ENCODE measurements around the gene STARD5. TPM values are rescaled to one million over a fixed set of nuclear protein-coding genes. Genes with fewer than 3 reads are reported as not detected.

The STARD5 gene
- total RNA-seq, 2 experiments from 2014 or later: 6.2 to 7.7 TPM

- no peak for DNase-seq
- Mint-ChIP-seq H3K4me3 (no peak overlapping the region), H3K9me3 (peaks cover 6% of the 10 kb centered on the region), H3K27me3 (no peaks in the 10 kb centered on the region), H3K4me1 (peaks cover 30% of the 10 kb centered on the region), H3K36me3 (peaks cover 9% of the 10 kb centered on the region), H3K27ac (no peak overlapping the region)
These were observed 51.9 kb downstream of the STARD5 start for GRCh38 chr15:81271761-81272644.

- Mint-ChIP-seq H3K36me3 (no peaks in the 10 kb centered on the region), H3K4me1 (peaks cover 36% of the 10 kb centered on the region), H3K9me3 (no peaks in the 10 kb centered on the region), H3K27me3 (no peaks in the 10 kb centered on the region), H3K27ac (no peak overlapping the region), H3K4me3 (no peak overlapping the region)
- no peak for DNase-seq
These were observed 53.0 kb downstream of the STARD5 start for GRCh38 chr15:81270781-81271491.

GRCh38 chr15:81270188-81270587 lies 53.8 kb downstream of the STARD5 start:
- Mint-ChIP-seq H3K36me3 (no peaks in the 10 kb centered on the region), H3K27me3 (no peaks in the 10 kb centered on the region), H3K27ac (no peak overlapping the region), H3K4me3 (no peak overlapping the region), H3K4me1 (peaks cover 37% of the 10 kb centered on the region), H3K9me3 (no peaks in the 10 kb centered on the region)
- no peak for DNase-seq

- Mint-ChIP-seq H3K27ac (peak overlapping the region; percentile 39), H3K4me3 (no peak overlapping the region), H3K36me3 (no peaks in the 10 kb centered on the region), H3K4me1 (peaks cover 32% of the 10 kb centered on the region), H3K9me3 (no peaks in the 10 kb centered on the region), H3K27me3 (no peaks in the 10 kb centered on the region)
- no peak for DNase-seq
These were observed 54.9 kb downstream of the STARD5 start for GRCh38 chr15:81268881-81269601.

GRCh38 chr15:81268340-81268739 lies 55.6 kb downstream of the STARD5 start:
- Mint-ChIP-seq H3K4me1 (peaks cover 32% of the 10 kb centered on the region), H3K36me3 (no peaks in the 10 kb centered on the region), H3K27ac (no peak overlapping the region), H3K27me3 (no peaks in the 10 kb centered on the region), H3K4me3 (no peak overlapping the region), H3K9me3 (no peaks in the 10 kb centered on the region)
- DNase-seq: no peak

- Mint-ChIP-seq H3K27ac (peak overlapping the region; percentile 86), H3K4me3 (peak overlapping the region; percentile 68)
These were observed 57.8 kb downstream of the STARD5 start for GRCh38 chr15:81265944-81266775.

GRCh38 chr15:81265256-81265943 lies 58.5 kb downstream of the STARD5 start:
- Mint-ChIP-seq H3K9me3 (no peaks in the 10 kb centered on the region), H3K27ac (no peak overlapping the region)

More at GRCh38 chr15:81265944-81266775, 57.8 kb downstream of the STARD5 start:
- Mint-ChIP-seq H3K36me3 (no peaks in the 10 kb centered on the region), H3K27me3 (no peaks in the 10 kb centered on the region), H3K9me3 (no peaks in the 10 kb centered on the region), H3K4me1 (peaks cover 32% of the 10 kb centered on the region)
- peak; percentile 79 for DNase-seq

GRCh38 chr15:81264072-81264857 lies 59.7 kb downstream of the STARD5 start:
- H3K27ac Mint-ChIP-seq: no peak overlapping the region
- no peaks in the 10 kb centered on the region for H3K9me3 Mint-ChIP-seq
- H3K4me3 Mint-ChIP-seq: no peak overlapping the region
- no peaks in the 10 kb centered on the region for H3K36me3 Mint-ChIP-seq
- H3K27me3 Mint-ChIP-seq: no peaks in the 10 kb centered on the region
- H3K4me1 Mint-ChIP-seq: peaks cover 25% of the 10 kb centered on the region
- no peak for DNase-seq

More at GRCh38 chr15:81265256-81265943, 58.5 kb downstream of the STARD5 start:
- Mint-ChIP-seq H3K36me3 (no peaks in the 10 kb centered on the region), H3K4me3 (peak overlapping the region; percentile 68), H3K27me3 (no peaks in the 10 kb centered on the region), H3K4me1 (peaks cover 28% of the 10 kb centered on the region)
- DNase-seq: no peak

GRCh38 chr15:81263477-81263876 lies 60.5 kb downstream of the STARD5 start:
- H3K9me3 Mint-ChIP-seq: no peaks in the 10 kb centered on the region
- H3K27ac Mint-ChIP-seq: no peak overlapping the region
- no peak for DNase-seq
- no peaks in the 10 kb centered on the region for H3K27me3 Mint-ChIP-seq
- no peaks in the 10 kb centered on the region for H3K36me3 Mint-ChIP-seq
- H3K4me1 Mint-ChIP-seq: peaks cover 18% of the 10 kb centered on the region
- no peak overlapping the region for H3K4me3 Mint-ChIP-seq

GRCh38 chr15:81261172-81261811 lies 62.6 kb downstream of the STARD5 start:
- Mint-ChIP-seq H3K9me3 (no peaks in the 10 kb centered on the region), H3K4me3 (no peak overlapping the region), H3K4me1 (peaks cover 12% of the 10 kb centered on the region), H3K27me3 (no peaks in the 10 kb centered on the region), H3K27ac (no peak overlapping the region), H3K36me3 (no peaks in the 10 kb centered on the region)
- DNase-seq: no peak

- no peaks in the 10 kb centered on the region for H3K36me3 Mint-ChIP-seq
- no peaks in the 10 kb centered on the region for H3K9me3 Mint-ChIP-seq
- no peak overlapping the region for H3K27ac Mint-ChIP-seq
- no peak overlapping the region for H3K4me3 Mint-ChIP-seq
- no peak for DNase-seq
- H3K4me1 Mint-ChIP-seq: no peaks in the 10 kb centered on the region
- H3K27me3 Mint-ChIP-seq: no peaks in the 10 kb centered on the region
These were observed 64.1 kb downstream of the STARD5 start for GRCh38 chr15:81259760-81260298.

Measured in activated naive CD8-positive, alpha-beta T cell treated with anti-CD3 and anti-CD28 coated beads for 36 hours (primary cell).